ENCODE measurements around the gene LARP1.
A peak's percentile ranks its signal among the peaks of the same experiment; 100 is the strongest.
"Not testable (repeated sequence)": the region's sequence is repeated elsewhere in the genome, so short reads cannot be mapped to it uniquely, and the experiment has no call there.

The LARP1 gene

GRCh38 chr5:154759868-154760267 is 4.7 kb downstream of the LARP1 start:
- DNase-seq (ENCODE audit: low spot score in 2 of 2); H3K9me3 ChIP-seq; H3K27me3 ChIP-seq (ENCODE audit: low read depth); in situ Hi-C loops (cut with MboI; ENCODE audit: low sequenced_read_pairs): not testable (repeated sequence)
- H3K36me3 ChIP-seq (replicated peaks): peaks cover 14% of the 10 kb centered on the region
- peak overlapping the region; percentile 87 for H3K4me3 ChIP-seq
- peaks cover 22% of the 10 kb centered on the region for H3K4me1 ChIP-seq

- no peak for DNase-seq (ENCODE audit: low spot score in 2 of 2)
- H3K27me3 ChIP-seq (ENCODE audit: low read depth): no peaks in the 10 kb centered on the region
- peaks cover 22% of the 10 kb centered on the region for H3K4me1 ChIP-seq
- no peak overlapping the region for H3K4me3 ChIP-seq
- H3K9me3 ChIP-seq: no peaks in the 10 kb centered on the region
- in situ Hi-C loops (cut with MboI; ENCODE audit: low sequenced_read_pairs): no loop called here
- H3K36me3 ChIP-seq (replicated peaks): peaks cover 15% of the 10 kb centered on the region
Observed at GRCh38 chr5:154761046-154761736, 6.0 kb downstream of the LARP1 start.

DNA sequence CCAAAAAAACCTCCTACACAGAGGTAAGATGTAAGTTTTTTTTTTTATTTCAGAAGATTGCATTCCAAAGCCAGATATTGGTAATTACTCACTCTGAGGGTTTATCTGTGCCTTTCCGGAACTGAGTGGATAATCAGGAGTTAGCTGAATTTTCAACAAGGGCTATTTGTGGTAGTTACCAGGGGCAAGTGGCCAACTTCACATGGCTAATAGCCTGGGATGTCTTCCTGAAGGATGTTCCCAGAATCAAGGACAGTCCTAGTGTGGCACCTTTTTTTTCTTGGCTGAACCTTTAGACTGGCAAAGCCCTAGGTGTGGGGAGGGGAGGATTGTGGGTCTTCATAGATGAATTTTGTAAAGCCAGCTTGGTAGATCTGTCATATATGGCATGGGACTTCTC is 7.1 kb downstream of the LARP1 start:
- no peak for DNase-seq (ENCODE audit: low spot score in 2 of 2)
- H3K27me3 ChIP-seq (ENCODE audit: low read depth): no peaks in the 10 kb centered on the region
- no peak overlapping the region for H3K4me3 ChIP-seq
- H3K4me1 ChIP-seq: peaks cover 22% of the 10 kb centered on the region
- H3K36me3 ChIP-seq (replicated peaks): peaks cover 17% of the 10 kb centered on the region
- H3K9me3 ChIP-seq: no peaks in the 10 kb centered on the region
- in situ Hi-C loops (cut with MboI; ENCODE audit: low sequenced_read_pairs): no loop called here

GRCh38 chr5:154762700-154763099 is 7.5 kb downstream of the LARP1 start:
- in situ Hi-C loops (cut with MboI; ENCODE audit: low sequenced_read_pairs): no loop called here
- Histone ChIP-seq H3K4me3 (no peak overlapping the region), H3K4me1 (peaks cover 22% of the 10 kb centered on the region)

DNA sequence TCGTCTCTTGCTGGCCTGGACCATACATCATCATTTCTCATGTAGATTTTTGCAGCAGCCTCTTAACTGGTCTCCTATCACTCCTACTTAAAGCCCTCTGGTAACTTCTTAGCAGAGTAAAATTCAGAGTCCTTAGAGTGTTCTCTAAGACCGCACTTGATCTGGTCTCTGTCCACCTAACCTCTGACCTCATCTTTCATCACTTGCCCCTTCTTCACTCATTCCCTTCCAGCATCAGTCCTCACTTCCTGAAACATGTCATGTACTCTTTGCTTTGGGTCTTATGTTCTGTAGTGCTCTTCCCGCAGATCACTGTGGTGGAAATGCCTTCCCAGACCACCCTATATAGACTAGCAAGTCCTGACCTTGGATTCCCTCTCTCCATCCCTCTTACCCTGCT is 9.8 kb downstream of the LARP1 start:
- Histone ChIP-seq H3K27me3 (ENCODE audit: low read depth) (no peaks in the 10 kb centered on the region), H3K36me3 (replicated peaks) (peaks cover 19% of the 10 kb centered on the region), H3K4me1 (peaks cover 11% of the 10 kb centered on the region), H3K9me3 (no peaks in the 10 kb centered on the region), H3K4me3 (no peak overlapping the region)
- DNase-seq (ENCODE audit: low spot score in 2 of 2): no peak
- in situ Hi-C loops (cut with MboI; ENCODE audit: low sequenced_read_pairs): no loop called here

More at GRCh38 chr5:154762700-154763099, 7.5 kb downstream of the LARP1 start:
- no peaks in the 10 kb centered on the region for H3K27me3 ChIP-seq (ENCODE audit: low read depth)
- no peak for DNase-seq (ENCODE audit: low spot score in 2 of 2)
- no peaks in the 10 kb centered on the region for H3K9me3 ChIP-seq
- H3K36me3 ChIP-seq (replicated peaks): peaks cover 17% of the 10 kb centered on the region

- H3K4me3 ChIP-seq: no peak overlapping the region
- H3K9me3 ChIP-seq: no peaks in the 10 kb centered on the region
- DNase-seq (ENCODE audit: low spot score in 2 of 2): no peak
- H3K4me1 ChIP-seq: peaks cover 7% of the 10 kb centered on the region
- in situ Hi-C loops (cut with MboI; ENCODE audit: low sequenced_read_pairs): no loop called here
- H3K27me3 ChIP-seq (ENCODE audit: low read depth): no peaks in the 10 kb centered on the region
- peaks cover 19% of the 10 kb centered on the region for H3K36me3 ChIP-seq (replicated peaks)
Observed at GRCh38 chr5:154765396-154765925, 10.3 kb downstream of the LARP1 start.

DNA sequence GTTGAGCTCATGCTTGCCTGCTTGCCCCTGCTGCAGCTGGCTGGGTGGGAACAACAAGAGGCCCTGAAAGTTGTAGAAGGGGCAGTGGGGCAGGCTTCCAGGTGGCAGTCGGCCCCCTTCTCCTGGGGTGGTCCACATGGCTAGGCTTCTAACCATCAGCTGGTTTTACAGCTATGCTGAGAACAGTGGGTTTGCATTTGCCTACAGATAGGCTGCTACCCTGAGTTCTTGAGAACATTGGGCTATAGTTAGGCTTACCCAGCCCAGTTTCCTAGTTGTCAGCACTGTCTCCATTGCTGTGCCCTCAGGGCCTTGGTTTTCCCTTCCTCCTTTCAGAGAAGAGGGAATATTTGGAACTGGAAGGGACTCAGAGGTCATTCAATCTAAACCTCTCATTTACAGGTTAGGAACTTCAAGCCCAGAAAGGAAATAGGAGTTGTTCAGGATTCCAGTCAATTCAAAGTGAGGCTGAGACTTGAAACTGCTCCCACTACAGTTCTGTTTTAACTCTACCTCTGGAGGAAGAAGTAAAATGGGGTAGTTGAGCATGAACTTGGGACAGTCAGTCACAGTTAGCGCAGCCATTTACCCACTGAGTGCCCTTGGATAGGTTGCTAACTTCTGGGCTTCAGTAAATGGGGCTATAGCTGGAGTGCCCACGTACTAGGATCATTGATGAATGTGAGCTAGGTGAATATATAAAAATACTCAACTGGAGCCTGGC is 11.5 kb downstream of the LARP1 start:
- Histone ChIP-seq H3K36me3 (replicated peaks) (peaks cover 24% of the 10 kb centered on the region), H3K4me3 (no peak overlapping the region), H3K27me3 (ENCODE audit: low read depth) (no peaks in the 10 kb centered on the region), H3K4me1 (peaks cover 5% of the 10 kb centered on the region; the same call in 1 of the 2 replicates), H3K9me3 (no peaks in the 10 kb centered on the region)
- no peak for DNase-seq (ENCODE audit: low spot score in 2 of 2)
- in situ Hi-C loops (cut with MboI; ENCODE audit: low sequenced_read_pairs): no loop called here

DNA sequence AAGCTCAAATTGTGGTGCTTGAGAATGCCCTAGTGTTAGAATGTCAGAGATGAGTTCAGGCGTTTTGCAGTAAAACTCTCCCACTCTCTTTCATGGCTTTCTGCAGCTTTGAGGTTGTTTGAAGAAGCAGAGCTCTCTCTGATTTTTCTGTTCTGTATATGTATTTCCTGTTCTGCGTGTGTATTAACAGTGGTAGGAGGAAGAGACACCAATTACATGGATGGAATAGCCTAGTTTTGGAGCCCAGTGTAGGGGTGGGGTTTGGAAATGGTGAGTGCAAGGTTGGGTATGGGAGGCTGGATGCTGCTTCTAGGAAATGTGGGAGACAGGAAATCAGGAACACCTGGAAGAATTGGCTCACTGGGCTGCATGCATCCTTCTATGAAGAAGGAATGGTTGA is 12.4 kb downstream of the LARP1 start:
- DNase-seq (ENCODE audit: low spot score in 2 of 2): no peak
- Histone ChIP-seq H3K36me3 (replicated peaks) (peaks cover 27% of the 10 kb centered on the region), H3K27me3 (ENCODE audit: low read depth) (no peaks in the 10 kb centered on the region), H3K9me3 (no peaks in the 10 kb centered on the region), H3K4me1 (peaks cover 10% of the 10 kb centered on the region), H3K4me3 (no peak overlapping the region)
- in situ Hi-C loops (cut with MboI; ENCODE audit: low sequenced_read_pairs): no loop called here

DNA sequence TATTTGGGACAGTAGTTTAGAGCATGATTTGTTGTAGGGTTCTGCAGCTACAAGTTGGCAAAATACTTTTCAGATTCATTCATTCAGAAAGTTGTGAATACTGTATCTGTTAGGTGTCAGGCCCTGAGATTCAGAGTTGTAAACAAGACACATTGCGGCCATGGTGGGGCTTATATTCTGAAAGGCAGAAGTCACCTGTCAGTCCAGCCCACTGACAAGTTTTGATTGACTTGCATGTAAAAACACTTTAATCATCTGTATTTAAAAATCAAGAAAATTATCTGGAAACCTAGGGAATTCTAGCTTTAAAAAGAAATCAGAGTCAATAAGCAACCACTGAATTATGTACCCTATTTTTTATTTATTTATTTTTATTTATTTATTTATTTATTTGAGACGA is 13.0 kb downstream of the LARP1 start:
- Histone ChIP-seq H3K4me3 (no peak overlapping the region), H3K9me3 (no peaks in the 10 kb centered on the region), H3K4me1 (peaks cover 10% of the 10 kb centered on the region), H3K36me3 (replicated peaks) (peaks cover 24% of the 10 kb centered on the region), H3K27me3 (ENCODE audit: low read depth) (no peaks in the 10 kb centered on the region)
- in situ Hi-C loops (cut with MboI; ENCODE audit: low sequenced_read_pairs): no loop called here
- no peak for DNase-seq (ENCODE audit: low spot score in 2 of 2)

DNA sequence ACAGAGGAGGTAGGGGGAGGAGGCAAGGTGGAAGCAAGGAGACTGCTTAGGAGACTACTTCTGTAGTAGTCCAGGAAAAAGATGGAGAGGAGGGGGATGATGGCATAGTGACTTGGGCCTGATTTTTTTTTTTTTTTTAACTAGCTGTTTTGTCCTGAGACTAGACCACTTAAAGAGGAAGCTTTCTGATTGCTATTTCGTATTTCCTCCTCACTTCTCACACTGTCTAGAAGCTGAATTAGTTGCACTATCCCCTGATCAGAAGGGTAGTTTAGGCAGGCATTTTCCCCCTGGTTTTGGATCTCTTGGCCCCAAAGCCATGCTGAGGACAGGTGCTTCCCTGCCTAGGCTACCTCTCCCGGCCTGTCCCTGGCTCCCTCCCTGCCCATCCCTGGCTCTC is 14.9 kb downstream of the LARP1 start:
- no peak overlapping the region for H3K4me3 ChIP-seq
- no peaks in the 10 kb centered on the region for H3K9me3 ChIP-seq
- H3K27me3 ChIP-seq (ENCODE audit: low read depth): no peaks in the 10 kb centered on the region
- in situ Hi-C loops (cut with MboI; ENCODE audit: low sequenced_read_pairs): no loop called here
- DNase-seq (ENCODE audit: low spot score in 2 of 2): no peak
- peaks cover 10% of the 10 kb centered on the region for H3K4me1 ChIP-seq
- H3K36me3 ChIP-seq (replicated peaks): peaks cover 24% of the 10 kb centered on the region

GRCh38 chr5:154771383-154771901 is 16.3 kb downstream of the LARP1 start:
- DNase-seq (ENCODE audit: low spot score in 2 of 2): peak in 1 of 2 experiments; percentile 34
- peaks cover 23% of the 10 kb centered on the region for H3K36me3 ChIP-seq (replicated peaks)
- H3K27me3 ChIP-seq (ENCODE audit: low read depth): no peaks in the 10 kb centered on the region
- no peaks in the 10 kb centered on the region for H3K9me3 ChIP-seq
- in situ Hi-C loops (cut with MboI; ENCODE audit: low sequenced_read_pairs): no loop called here
- H3K4me1 ChIP-seq: peaks cover 10% of the 10 kb centered on the region
- H3K4me3 ChIP-seq: no peak overlapping the region

DNA sequence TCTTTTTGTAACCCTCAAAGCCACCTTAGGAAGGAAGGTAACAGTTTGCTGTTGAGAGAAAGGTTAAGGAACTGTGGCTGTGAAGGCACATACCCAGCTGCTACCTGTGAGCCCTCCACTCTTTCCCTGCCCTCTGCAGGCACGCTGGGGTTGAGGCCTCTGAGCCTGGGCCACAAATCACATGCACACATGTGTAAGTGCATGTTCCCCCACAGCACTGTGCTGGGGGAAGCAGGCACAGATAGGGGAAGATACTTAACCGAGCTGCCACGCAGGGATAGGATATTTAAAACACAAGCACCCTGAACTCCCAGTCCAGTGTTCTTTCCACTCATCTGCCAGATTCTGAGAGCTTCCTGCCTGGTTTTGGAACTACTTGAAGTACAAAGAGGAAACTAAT is 18.1 kb downstream of the LARP1 start:
- H3K9me3 ChIP-seq: no peaks in the 10 kb centered on the region
- H3K36me3 ChIP-seq (replicated peaks): peaks cover 22% of the 10 kb centered on the region
- in situ Hi-C loops (cut with MboI; ENCODE audit: low sequenced_read_pairs): no loop called here
- H3K4me3 ChIP-seq: no peak overlapping the region
- DNase-seq (ENCODE audit: low spot score in 2 of 2): no peak
- no peaks in the 10 kb centered on the region for H3K27me3 ChIP-seq (ENCODE audit: low read depth)
- peaks cover 10% of the 10 kb centered on the region for H3K4me1 ChIP-seq

DNA sequence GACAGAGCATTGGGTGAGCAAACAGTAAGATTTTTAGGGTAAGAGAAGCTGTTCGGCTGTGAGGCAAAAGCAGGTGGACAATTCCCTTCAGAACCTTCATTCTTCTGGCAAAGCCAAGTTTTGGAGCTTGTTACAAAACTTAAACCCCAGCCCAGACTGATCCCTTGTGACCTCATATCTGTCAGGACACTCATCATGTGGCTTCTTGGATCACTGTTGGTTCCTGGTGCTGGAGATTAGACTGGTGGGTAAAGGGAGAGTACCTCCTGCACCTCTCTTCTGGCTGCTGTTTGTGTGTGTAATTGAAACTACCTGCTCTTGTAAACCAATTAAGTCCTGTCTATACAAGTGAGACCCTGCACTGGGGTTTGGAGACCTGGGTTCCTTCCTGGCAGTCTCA is 21.0 kb downstream of the LARP1 start:
- Histone ChIP-seq H3K27me3 (ENCODE audit: low read depth) (no peaks in the 10 kb centered on the region), H3K9me3 (no peaks in the 10 kb centered on the region), H3K4me3 (no peak overlapping the region), H3K36me3 (replicated peaks) (peaks cover 18% of the 10 kb centered on the region), H3K4me1 (peaks cover 9% of the 10 kb centered on the region)
- in situ Hi-C loops (cut with MboI; ENCODE audit: low sequenced_read_pairs): no loop called here
- no peak for DNase-seq (ENCODE audit: low spot score in 2 of 2)

- peaks cover 7% of the 10 kb centered on the region for H3K36me3 ChIP-seq (replicated peaks)
- in situ Hi-C loops (cut with MboI; ENCODE audit: low sequenced_read_pairs): no loop called here
- no peaks in the 10 kb centered on the region for H3K27me3 ChIP-seq (ENCODE audit: low read depth)
- no peaks in the 10 kb centered on the region for H3K4me1 ChIP-seq
- no peak for DNase-seq (ENCODE audit: low spot score in 2 of 2)
- no peaks in the 10 kb centered on the region for H3K9me3 ChIP-seq
- H3K4me3 ChIP-seq: no peak overlapping the region
Observed at GRCh38 chr5:154778534-154778933, 23.4 kb downstream of the LARP1 start.

All from HAP-1 (cell line).